Activated CD4-positive, alpha-beta T cell treated with anti-CD3 and anti-CD28 coated beads for 1 hour (primary cell): ENCODE results near the gene SIK3.
"Not testable (repeated sequence)": the region's sequence is repeated elsewhere in the genome, so short reads cannot be mapped to it uniquely, and the experiment has no call there.

Source experiments
- DNase-seq: peaks from one replicate; pipeline ENCODE4 v3.0.0-alpha.2; 2020

The SIK3 gene

GRCh38 chr11:117074119-117074518, 24.1 kb downstream of the SIK3 start:
- DNase-seq, result no peak

- no peak for DNase-seq
Observed at GRCh38 chr11:117073539-117073938, 24.7 kb downstream of the SIK3 start.

- DNase-seq, result no peak
Observed at GRCh38 chr11:117072517-117073461, 25.4 kb downstream of the SIK3 start.

GRCh38 chr11:117071344-117071787, 26.9 kb downstream of the SIK3 start:
- DNase-seq, result no peak

GRCh38 chr11:117070016-117070415, 28.2 kb downstream of the SIK3 start:
- no peak for DNase-seq

- no peak for DNase-seq
Observed at GRCh38 chr11:117068303-117068860, 29.8 kb downstream of the SIK3 start.

GRCh38 chr11:117066959-117067358, 31.3 kb downstream of the SIK3 start:
- DNase-seq, result no peak

GRCh38 chr11:117064275-117064674, 34.0 kb downstream of the SIK3 start:
- no peak for DNase-seq

- DNase-seq, result no peak
Observed at GRCh38 chr11:117062498-117062897, 35.7 kb downstream of the SIK3 start.

- DNase-seq, result no peak
Observed at GRCh38 chr11:117061256-117061655, 37.0 kb downstream of the SIK3 start.

GRCh38 chr11:117059611-117060148, 38.5 kb downstream of the SIK3 start:
- no peak for DNase-seq

GRCh38 chr11:117058761-117059261, 39.4 kb downstream of the SIK3 start:
- DNase-seq, result no peak

GRCh38 chr11:117057727-117058126, 40.5 kb downstream of the SIK3 start:
- no peak for DNase-seq

GRCh38 chr11:117057317-117057716, 40.9 kb downstream of the SIK3 start:
- no peak for DNase-seq

- no peak for DNase-seq
Observed at GRCh38 chr11:117055469-117055868, 42.8 kb downstream of the SIK3 start.

- DNase-seq, result no peak
Observed at GRCh38 chr11:117054382-117054781, 43.8 kb downstream of the SIK3 start.

- DNase-seq, result no peak
Observed at GRCh38 chr11:117052196-117053149, 45.8 kb downstream of the SIK3 start.

GRCh38 chr11:117050121-117050520, 48.1 kb downstream of the SIK3 start:
- DNase-seq, result not testable (repeated sequence)

- DNase-seq, result not testable (repeated sequence)
Observed at GRCh38 chr11:117046627-117047026, 51.6 kb downstream of the SIK3 start.

- no peak for DNase-seq
Observed at GRCh38 chr11:117045956-117046355, 52.3 kb downstream of the SIK3 start.

- no peak for DNase-seq
Observed at GRCh38 chr11:117045196-117045595, 53.0 kb downstream of the SIK3 start.

- no peak for DNase-seq
Observed at GRCh38 chr11:117044287-117045035, 53.8 kb downstream of the SIK3 start.
